ENCODE results near the gene CLEC16A. TPM values are rescaled to one million over a fixed set of nuclear protein-coding genes. Genes with fewer than 3 reads are reported as not detected.
A peak's percentile ranks its signal among the peaks of the same experiment; 100 is the strongest.

Gene CLEC16A
- total RNA-seq, 1 experiment from 2014 or later = 13.1 TPM

DNA sequence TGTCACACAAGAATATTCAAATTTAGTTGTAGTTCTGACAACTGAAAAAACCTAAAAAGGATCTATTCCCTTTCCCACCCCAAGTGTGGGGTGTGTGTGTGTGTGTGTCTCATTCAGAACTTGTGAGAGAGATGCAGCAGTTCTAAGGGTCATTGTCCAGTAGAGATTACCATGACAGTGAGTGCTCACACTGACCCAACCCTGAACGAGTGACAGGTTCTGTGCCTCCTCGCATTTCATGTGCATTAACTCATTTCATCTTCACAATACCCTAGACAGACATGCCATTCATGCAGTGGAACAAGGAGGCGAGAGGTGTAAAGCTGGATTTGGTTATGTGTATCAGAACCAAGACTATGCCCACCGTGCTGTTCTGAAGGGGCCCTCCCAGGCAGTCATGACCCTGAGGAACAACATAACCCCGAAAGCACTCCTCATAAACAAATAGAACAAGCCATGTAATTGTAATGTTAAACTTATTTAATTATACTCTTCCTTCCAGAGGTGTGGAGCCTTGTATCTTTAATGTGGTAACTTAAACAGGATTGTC, 102.1 kb downstream of the CLEC16A start:
- Histone ChIP-seq H3K36me3 (no peaks in the 10 kb centered on the region), H3K4me1 (peaks cover 20% of the 10 kb centered on the region), H3K4me3 (no peak overlapping the region), H3K27me3 (no peaks in the 10 kb centered on the region), H3K27ac (no peak overlapping the region), H3K9me3 (replicated peaks) (no peaks in the 10 kb centered on the region)
- peak in 1 of 2 experiments; percentile 15 for DNase-seq

DNA sequence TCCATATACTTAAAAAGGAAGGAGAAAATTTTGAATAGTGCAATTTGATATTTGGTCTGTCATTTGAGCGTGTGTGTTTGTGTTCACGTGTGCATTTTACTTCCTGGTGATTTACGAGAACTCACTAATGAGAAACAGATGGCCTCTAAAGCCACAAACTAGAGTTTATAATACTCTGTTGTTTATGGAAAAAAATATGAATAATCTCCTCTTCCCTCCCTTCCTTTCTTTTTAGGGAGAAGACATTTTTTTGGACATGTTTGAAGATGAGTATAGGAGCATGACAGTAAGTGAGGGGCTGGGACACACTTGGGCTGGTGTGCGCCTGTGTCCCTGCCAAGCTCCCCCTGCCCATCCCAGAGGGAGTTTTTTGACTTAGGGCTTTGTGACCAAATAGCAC, 102.7 kb downstream of the CLEC16A start:
- peak in 1 of 2 experiments; percentile 20 for DNase-seq
- H3K4me1 ChIP-seq = peaks cover 20% of the 10 kb centered on the region
- no peaks in the 10 kb centered on the region for H3K27me3 ChIP-seq
- H3K36me3 ChIP-seq = no peaks in the 10 kb centered on the region
- no peak overlapping the region for H3K27ac ChIP-seq
- H3K9me3 ChIP-seq (replicated peaks) = no peaks in the 10 kb centered on the region
- H3K4me3 ChIP-seq = no peak overlapping the region

DNA sequence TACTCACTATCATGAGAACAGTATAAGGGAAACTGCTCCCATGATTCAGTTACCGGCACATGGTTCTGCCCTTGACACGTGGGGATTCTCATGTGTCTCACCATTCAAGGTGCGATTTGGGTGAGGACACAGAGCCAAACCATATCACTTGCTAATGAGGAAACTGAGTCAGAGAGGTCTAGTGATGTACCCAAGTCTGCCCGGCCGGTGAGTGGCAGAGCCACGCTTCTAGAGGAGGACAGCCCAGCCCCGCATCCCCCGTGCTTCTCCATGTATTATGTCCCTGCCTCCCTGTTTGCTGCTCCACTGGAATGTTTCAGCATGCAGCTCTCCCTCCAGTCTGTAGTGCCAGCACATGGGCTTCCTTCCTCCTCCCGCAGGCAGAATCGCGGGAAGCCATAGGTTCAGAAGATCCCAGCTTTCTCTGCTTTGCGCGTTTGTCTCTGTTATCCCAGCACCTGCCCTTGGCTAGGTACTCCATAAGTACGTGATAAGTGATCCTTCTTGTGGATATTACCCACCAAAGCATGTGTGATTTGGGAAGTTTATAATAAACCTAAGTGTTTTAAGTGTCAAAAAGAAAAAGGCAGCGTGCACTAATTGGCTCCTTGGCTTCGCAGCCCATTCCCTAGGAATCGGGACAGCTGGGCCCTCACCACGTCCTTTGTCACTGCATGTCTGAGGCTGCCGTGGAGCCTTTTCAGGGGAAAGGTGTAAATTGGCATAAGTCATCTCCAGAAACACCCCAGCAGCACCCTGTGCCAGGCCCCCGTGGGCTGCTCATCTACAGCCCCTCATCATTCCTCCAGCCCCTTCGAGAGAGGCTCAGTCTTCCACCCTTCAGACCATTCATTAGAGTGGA, 103.8 kb downstream of the CLEC16A start:
- H3K36me3 ChIP-seq = no peaks in the 10 kb centered on the region
- H3K4me1 ChIP-seq = peaks cover 20% of the 10 kb centered on the region
- no peaks in the 10 kb centered on the region for H3K9me3 ChIP-seq (replicated peaks)
- no peak overlapping the region for H3K4me3 ChIP-seq
- DNase-seq = no peak
- H3K27me3 ChIP-seq = no peaks in the 10 kb centered on the region
- no peak overlapping the region for H3K27ac ChIP-seq

DNA sequence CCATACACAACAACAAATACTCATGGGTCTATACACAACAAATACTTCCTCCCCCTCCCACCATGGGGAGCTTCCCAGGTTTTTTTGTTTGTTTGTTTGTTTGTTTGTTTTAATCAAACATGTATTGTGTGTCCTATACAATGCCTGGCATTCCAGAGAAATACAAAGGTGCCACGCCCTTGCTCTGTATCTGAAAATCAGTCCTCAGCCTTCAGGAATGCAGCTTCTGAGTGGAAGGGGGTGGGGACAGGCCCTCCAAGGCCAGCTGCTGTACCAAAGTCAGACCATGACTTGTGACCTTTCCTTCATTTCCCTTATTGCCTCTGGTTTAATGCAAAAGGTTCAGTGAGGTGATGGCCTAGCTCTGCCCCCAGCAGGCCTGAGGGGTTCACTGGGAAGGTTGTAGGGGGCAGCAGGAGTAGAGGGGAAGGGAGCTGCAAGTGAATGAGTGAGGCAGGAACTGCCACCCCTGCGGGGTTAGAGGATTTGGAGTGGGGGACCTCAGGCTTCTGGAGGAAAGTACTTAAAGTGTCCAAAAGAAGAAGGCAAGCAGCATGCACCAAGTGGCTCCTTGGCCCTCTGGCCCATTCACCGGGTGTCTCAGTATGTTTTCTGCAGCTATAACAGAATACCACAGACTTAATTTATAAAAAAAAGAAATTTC, 105.2 kb downstream of the CLEC16A start:
- peak in 1 of 2 experiments; percentile 16 for DNase-seq
- Histone ChIP-seq H3K4me1 (peaks cover 20% of the 10 kb centered on the region), H3K27me3 (no peaks in the 10 kb centered on the region), H3K27ac (no peak overlapping the region), H3K9me3 (replicated peaks) (no peaks in the 10 kb centered on the region), H3K4me3 (no peak overlapping the region), H3K36me3 (no peaks in the 10 kb centered on the region)

DNA sequence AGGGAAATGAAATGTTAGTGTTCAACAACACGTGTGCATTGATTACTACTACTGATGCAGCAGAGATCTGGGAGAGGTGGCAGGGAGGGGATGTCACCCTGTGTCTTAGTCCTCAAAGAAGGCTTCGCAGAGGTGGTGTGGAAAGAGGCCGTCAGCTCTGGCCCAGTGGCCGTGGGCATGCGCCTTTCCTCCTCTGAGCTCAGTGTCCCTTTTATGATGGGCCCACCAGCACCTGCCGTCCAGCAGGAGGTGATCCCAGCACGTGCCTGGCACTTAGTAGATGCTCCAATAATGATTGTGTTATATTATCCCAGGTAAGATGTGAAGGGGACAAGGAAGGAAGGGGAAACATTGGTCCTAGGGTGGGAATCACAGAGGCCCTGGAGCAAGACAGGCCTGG, 106.2 kb downstream of the CLEC16A start:
- peaks cover 20% of the 10 kb centered on the region for H3K4me1 ChIP-seq
- no peak overlapping the region for H3K27ac ChIP-seq
- H3K36me3 ChIP-seq = no peaks in the 10 kb centered on the region
- H3K9me3 ChIP-seq (replicated peaks) = no peaks in the 10 kb centered on the region
- H3K27me3 ChIP-seq = no peaks in the 10 kb centered on the region
- H3K4me3 ChIP-seq = no peak overlapping the region
- DNase-seq = no peak

DNA sequence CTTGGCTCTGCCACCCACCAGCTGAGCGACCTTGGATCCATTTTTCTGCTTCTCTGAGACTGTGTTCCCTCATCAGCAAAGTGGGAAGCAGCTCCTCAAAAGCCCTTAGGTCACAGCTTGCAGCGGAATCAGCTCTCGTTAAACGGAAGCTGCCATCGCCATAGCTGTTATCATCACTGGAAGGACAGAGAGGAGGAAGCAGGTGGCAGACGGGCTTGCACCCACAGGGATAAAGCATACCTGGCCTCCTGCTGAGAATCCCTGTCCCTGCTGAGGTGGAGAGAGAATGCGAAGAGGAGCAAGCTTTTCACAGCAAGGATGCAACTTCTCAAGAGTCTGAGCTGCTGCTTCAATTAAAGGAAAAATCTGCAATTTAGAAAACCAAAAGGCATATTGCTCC, 106.6 kb downstream of the CLEC16A start:
- Histone ChIP-seq H3K4me3 (no peak overlapping the region), H3K27me3 (no peaks in the 10 kb centered on the region), H3K4me1 (peaks cover 20% of the 10 kb centered on the region), H3K27ac (no peak overlapping the region), H3K36me3 (no peaks in the 10 kb centered on the region), H3K9me3 (replicated peaks) (no peaks in the 10 kb centered on the region)
- no peak for DNase-seq

DNA sequence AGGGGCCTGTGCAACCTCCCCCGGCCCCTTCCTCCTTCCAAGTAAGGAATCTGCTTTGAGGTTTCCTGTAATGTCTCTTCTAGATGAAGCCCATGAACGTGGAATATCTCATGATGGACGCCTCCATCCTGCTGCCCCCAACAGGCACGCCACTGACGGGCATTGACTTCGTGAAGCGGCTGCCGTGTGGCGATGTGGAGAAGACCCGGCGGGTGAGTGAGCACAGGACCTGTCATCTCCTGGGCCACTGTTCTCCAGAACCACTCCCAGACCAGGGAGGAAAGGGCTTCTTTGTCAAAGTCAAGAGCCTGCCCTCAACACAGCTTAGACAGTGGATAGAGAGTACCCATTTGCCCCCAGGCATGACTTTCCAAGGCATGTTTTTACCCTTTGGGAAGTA, 107.1 kb downstream of the CLEC16A start:
- Histone ChIP-seq H3K36me3 (no peaks in the 10 kb centered on the region), H3K4me1 (peaks cover 16% of the 10 kb centered on the region), H3K4me3 (no peak overlapping the region), H3K27me3 (no peaks in the 10 kb centered on the region), H3K9me3 (replicated peaks) (no peaks in the 10 kb centered on the region), H3K27ac (no peak overlapping the region)
- DNase-seq = no peak

DNA sequence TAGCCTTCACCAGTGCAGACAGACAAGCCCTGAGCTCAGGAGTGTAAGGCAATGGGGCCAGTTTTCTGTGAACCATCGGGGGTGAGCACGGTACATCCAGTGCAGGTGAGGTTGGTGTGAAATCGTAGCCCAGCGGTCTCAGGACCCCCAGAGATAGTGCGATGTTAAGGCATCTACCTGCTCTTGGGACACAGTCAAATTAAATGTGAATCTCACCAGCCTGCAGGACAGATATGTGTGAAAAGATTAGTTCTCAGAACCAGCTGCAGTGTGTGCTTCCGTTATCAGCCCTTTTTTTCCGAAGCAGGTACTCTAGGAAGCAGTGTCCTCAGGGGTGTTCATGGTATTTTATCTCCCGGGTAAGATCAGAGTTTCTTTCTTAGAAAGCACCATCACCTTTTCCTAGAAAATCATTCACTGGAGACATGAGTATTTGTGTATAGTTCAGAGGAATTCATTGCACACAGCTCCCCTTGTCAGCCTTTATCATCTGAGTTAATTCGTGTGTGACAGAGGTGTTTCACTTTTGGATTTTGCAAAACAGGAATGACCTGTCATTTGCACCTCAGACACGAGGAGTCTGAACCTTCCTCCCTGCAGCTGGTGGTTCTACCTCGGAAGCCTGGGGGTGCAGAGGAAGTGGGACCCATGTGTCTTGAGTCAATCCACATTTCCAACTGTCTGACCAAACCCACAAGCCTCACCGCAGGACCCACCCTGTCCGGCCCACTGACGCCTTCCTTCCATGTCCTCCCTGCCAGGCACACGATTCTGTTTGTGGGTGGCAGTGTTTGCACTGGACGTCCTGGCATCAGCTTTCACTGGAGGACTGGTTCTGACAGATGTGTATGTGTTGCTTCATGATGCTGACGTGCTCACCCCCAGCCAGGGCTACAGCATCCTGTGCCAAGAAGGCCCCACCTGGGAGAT, 107.8 kb downstream of the CLEC16A start:
- no peak for DNase-seq
- Histone ChIP-seq H3K4me3 (no peak overlapping the region), H3K27ac (no peak overlapping the region), H3K27me3 (no peaks in the 10 kb centered on the region), H3K4me1 (peaks cover 9% of the 10 kb centered on the region), H3K36me3 (no peaks in the 10 kb centered on the region), H3K9me3 (replicated peaks) (no peaks in the 10 kb centered on the region)

DNA sequence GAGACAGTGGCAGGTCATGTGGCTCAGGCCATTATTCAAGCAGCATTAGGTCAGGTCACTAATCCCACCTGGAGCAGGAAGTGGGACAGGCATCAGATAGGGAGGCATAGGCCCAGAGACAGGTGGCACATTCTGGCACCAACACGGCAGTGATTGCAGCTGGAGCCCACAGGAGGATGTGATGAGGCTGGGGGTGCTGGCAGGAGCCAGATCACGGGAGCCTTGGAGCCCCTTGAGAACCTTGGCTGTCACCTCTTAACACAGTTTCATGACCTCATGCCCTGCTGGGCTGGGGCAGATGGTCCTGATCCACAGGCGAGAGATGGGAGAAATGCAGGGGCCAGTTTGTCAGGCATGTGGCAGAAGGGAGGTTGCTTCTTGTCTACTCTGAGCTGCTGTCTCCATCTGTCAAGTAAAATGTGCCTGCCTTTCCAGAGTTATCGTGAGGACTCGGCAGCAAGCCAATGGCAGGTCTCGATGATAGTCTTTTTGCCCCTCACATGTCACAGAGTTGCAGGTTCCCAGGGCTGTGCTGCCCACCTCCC, 109.6 kb downstream of the CLEC16A start:
- Histone ChIP-seq H3K4me1 (peaks cover 5% of the 10 kb centered on the region; the same call in 1 of the 2 replicates), H3K36me3 (no peaks in the 10 kb centered on the region), H3K9me3 (replicated peaks) (no peaks in the 10 kb centered on the region), H3K27ac (no peak overlapping the region), H3K27me3 (no peaks in the 10 kb centered on the region), H3K4me3 (no peak overlapping the region)
- no peak for DNase-seq

DNA sequence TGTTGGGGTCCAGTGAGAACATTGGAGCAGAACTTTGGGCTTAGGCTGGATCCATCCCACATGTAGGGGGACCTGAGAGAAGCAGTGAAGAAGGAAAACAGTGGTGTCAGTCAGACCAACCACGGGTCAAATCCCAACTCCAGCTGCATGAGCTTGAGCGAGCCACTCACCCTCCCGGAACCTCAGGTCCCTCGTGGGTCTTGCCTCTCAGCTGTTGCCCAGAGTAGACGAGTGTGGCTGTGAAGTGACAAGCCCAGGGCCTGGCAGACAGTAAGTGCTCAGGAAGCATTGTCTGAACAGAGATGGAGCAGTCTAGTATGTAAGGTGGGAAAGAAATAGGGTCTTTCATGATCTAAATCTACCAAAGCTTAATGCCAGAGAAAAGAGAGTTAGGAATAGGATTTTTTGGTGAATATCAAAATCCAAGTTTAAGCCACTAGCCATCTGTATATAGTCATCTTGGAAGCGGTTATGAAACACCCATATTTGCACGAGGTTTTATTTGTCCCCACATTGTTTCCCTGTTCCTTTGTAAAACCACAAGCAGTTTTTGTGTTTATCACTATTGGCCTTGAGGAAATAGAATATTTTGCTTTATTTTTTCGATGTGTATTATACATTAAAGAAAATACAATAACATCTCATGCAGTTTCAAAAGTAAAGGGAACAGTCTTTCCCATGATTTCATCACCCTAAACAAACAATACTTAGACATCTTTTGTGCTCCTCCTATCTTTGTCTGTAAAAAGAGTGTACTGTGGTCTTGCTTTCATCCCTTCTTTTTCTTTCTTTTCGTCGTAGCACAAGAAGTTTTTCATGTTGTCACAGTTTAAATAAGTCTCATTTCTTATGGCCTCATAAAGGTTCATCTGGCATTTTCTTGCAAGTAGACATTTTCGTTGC, 112.0 kb downstream of the CLEC16A start:
- DNase-seq = peak in 1 of 2 experiments; percentile 9
- Histone ChIP-seq H3K9me3 (replicated peaks) (no peaks in the 10 kb centered on the region), H3K4me1 (no peaks in the 10 kb centered on the region), H3K27ac (no peak overlapping the region), H3K27me3 (no peaks in the 10 kb centered on the region), H3K36me3 (no peaks in the 10 kb centered on the region), H3K4me3 (no peak overlapping the region)

DNA sequence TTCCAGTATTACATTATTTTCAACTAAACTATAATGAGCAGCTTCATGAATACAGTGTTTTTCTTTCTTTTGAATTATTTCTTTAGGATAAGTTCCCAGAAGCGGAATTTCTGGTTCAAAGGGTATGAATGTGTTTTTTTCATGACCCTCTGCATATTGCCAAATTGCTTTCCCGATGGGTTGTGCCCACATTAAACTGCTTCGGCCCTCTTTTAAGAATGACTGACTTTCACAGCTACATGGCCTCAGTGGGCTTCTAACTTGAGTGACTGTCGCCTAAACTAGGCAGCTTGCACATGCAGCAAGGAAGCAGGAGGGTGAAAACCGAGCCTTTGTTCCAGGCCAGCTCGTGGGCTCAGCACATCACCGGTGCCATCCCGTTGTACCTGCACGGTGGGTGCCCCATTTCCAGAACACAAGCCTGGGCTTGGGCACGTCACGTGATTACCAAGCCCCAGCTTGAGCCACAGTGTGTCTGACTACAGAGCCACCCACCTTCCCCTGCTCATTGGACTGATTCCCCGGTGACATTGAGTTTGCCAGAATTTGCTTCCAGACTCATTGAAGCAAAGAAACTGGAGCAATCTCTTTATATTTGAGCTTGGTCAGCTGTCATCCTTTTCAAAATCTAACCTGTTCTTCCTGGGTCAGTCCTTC, 112.8 kb downstream of the CLEC16A start:
- Histone ChIP-seq H3K4me1 (no peaks in the 10 kb centered on the region), H3K27ac (no peak overlapping the region), H3K4me3 (no peak overlapping the region), H3K36me3 (no peaks in the 10 kb centered on the region), H3K9me3 (replicated peaks) (no peaks in the 10 kb centered on the region), H3K27me3 (no peaks in the 10 kb centered on the region)
- DNase-seq = no peak

DNA sequence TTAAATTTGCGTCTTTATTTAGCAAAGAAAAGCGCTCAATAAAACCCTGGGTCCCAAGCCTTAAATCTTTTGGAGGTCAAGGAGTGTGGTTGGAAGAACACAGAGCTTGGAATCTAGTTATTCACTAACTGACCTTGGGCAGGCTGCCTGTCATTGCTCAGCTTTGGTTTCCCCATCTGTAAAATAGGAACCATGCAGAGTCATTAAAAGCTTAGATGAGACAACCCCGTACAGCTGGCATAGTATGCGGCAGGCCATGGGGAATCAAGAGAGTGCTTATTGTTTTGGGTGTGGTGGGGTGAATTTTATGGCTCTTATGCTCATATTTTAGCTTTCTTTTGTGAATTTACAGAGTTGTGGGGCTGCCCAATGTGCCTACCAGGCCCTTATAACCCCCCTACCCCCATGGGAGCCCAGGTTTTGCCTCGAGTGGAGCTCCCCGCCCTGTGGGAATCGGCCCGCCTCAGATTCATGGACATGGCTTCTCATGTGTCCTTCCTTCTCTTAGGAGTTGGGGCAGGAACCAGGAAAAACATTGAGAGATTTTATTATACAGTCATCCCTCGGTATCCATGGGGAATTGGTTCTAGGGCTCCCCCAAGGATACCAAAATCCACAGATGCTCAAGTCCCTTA, 113.5 kb downstream of the CLEC16A start:
- no peak overlapping the region for H3K4me3 ChIP-seq
- no peaks in the 10 kb centered on the region for H3K4me1 ChIP-seq
- no peaks in the 10 kb centered on the region for H3K36me3 ChIP-seq
- DNase-seq = no peak
- no peaks in the 10 kb centered on the region for H3K9me3 ChIP-seq (replicated peaks)
- no peaks in the 10 kb centered on the region for H3K27me3 ChIP-seq
- no peak overlapping the region for H3K27ac ChIP-seq

DNA sequence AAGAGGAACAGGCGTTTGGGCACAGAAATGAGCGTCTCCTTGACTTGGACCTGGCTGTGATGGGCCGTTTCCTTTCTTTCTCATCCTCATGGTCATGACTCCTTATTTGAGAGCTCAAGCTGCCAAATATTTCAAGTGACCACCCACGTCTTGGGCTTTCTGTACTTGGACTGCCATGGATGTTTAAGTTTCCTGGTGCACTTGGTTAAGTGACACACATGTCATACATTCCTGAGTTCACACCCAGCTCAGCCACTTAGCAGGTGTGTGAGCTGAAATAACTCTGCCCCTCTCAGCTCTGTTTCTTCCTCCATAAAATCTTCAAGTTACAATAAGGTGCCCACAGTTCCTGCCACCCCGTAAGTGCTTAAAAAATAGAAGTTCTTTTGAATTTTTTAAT, 114.5 kb downstream of the CLEC16A start:
- no peaks in the 10 kb centered on the region for H3K36me3 ChIP-seq
- DNase-seq = no peak
- no peaks in the 10 kb centered on the region for H3K9me3 ChIP-seq (replicated peaks)
- no peaks in the 10 kb centered on the region for H3K4me1 ChIP-seq
- H3K27me3 ChIP-seq = no peaks in the 10 kb centered on the region
- no peak overlapping the region for H3K4me3 ChIP-seq
- no peak overlapping the region for H3K27ac ChIP-seq

All from SJCRH30 (cell line).